RWPE1 (cell line): ENCODE measurements around the gene TOE1.

ENCODE experiments used
- CTCF ChIA-PET: fragments of 350-600 bp; sonication (Branson Sonifier 250); formaldehyde crosslinking; extraction: SDS; loops from one replicate; lab custom pipeline; 2021; lab: Yijun Ruan, JAX
- POLR2A ChIA-PET: fragments of 400-600 bp; formaldehyde crosslinking; extraction: SDS; loops from one replicate; lab custom pipeline; 2020; ENCODE audit warnings: antibody characterized with exemption; ENCODE audit not compliant: low non-redundant PET; lab: Yijun Ruan, JAX
- DNase-seq: peaks from one replicate; pipeline ENCODE4 v3.0.0; 2012; ENCODE audit warnings: low spot score
- H3K27ac ChIP-seq: fragments of 450-650 bp; 2 replicates; pipeline ENCODE4 v1.5.1; 2017
- TF ChIP-seq, protein P1 (sequence below): fragments of 450-650 bp; conservative IDR thresholded peaks from 2 replicates; pipeline ENCODE4 v1.5.1; 2017; ENCODE audit warnings: low read depth, mild to moderate bottlenecking

TOE1 gene

DNA sequence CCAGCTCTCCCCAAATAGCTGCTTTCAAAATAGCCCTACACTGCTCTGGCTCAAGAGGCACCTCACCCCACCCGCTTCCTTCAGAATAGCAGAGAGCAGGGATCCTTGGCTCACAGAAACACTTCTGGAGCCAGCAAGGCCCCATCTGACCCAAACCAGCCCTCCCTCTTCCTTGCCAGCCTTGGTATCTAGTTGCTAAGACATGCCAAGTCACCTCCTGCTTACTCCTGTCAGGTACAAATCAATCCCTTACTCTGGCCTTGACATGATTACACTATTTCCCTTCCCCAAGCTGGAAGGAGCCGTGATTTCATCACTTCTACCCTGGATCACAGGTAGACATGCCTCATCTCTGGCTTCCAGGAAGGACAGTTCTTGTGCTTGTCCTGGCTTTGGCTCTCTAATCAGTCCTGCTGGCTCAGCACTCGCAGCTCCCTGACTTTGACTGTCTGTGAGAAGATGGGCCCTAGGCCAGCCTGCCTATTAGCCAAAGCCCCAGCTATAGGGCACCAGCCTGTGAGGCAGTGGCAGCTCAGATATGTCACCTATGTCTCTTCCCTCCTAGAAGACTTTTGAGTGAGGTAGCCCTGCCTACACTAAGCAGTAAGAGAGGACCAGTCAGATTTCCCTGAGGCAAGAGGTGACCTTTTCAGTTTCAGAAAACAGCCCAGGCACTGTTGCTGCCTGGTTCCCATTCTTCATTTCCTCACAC, 9.2 kb downstream of the TOE1 start:
- peak overlapping the region; percentile 88 for H3K27ac ChIP-seq
- ChIA-PET CTCF (interaction anchor here (0.7 to 2.4 kb wide), 3 partner anchors 9 to 144 kb away, joined by 3 to 12 read pairs (median 3); no protein-coding TSS in a partner anchor), POLR2A (interaction anchor here (1.0 to 1.1 kb wide), 2 partner anchors 9 to 45 kb away, joined by 3 to 4 read pairs; partner anchors contain the start of gene MUTYH)
- TF ChIP-seq, protein P1, sequence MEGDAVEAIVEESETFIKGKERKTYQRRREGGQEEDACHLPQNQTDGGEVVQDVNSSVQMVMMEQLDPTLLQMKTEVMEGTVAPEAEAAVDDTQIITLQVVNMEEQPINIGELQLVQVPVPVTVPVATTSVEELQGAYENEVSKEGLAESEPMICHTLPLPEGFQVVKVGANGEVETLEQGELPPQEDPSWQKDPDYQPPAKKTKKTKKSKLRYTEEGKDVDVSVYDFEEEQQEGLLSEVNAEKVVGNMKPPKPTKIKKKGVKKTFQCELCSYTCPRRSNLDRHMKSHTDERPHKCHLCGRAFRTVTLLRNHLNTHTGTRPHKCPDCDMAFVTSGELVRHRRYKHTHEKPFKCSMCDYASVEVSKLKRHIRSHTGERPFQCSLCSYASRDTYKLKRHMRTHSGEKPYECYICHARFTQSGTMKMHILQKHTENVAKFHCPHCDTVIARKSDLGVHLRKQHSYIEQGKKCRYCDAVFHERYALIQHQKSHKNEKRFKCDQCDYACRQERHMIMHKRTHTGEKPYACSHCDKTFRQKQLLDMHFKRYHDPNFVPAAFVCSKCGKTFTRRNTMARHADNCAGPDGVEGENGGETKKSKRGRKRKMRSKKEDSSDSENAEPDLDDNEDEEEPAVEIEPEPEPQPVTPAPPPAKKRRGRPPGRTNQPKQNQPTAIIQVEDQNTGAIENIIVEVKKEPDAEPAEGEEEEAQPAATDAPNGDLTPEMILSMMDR: no peak
- DNase-seq: no peak

DNA sequence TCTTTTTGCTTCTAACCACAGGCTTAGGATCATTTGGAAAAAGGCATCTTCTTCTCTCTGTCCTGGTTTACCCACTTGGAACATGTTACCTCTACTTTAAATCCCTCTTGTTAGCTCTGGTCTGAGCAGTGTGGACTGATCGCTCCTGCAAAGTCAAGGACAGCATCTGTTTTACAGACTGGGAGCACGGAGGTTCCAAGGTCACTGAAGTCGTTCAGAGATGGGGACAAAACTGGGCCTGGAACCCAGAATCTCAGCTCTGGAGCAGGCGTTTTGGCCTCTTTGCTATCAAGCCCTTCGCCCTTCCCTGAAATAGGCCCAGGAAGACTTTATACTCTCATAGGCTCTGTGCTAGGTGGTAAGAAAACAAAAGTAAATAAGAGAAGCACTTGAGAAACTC, 11.5 kb downstream of the TOE1 start:
- no peak overlapping the region for H3K27ac ChIP-seq
- CTCF ChIA-PET: no interaction called here
- TF ChIP-seq, protein P1: no peak
- POLR2A ChIA-PET: no interaction called here
- DNase-seq: no peak

DNA sequence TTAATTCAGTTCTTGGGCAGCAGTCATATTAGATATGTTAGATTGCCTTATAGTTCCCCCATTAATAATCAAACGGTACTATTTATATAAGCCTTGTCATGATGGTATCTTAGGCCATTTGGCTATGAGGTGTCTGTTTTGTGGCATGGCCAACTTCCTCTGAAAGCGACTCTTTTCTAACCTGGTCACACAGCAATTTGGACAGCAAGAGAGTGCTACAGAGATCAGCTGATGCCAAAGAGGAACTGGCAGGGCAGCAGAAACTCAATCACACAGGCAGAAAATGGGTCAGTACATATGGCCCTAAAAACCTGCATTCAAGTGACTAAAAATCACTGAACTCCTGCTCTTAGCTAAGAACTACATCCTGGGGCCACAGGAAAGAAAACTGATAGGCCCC, 13.7 kb downstream of the TOE1 start:
- no peak for DNase-seq
- ChIA-PET POLR2A (no interaction called here), CTCF (interaction anchor here (1.2 kb wide), 1 partner anchor 140 kb away, joined by 4 read pairs; no protein-coding TSS in a partner anchor)
- TF ChIP-seq, protein P1: no peak
- no peak overlapping the region for H3K27ac ChIP-seq

DNA sequence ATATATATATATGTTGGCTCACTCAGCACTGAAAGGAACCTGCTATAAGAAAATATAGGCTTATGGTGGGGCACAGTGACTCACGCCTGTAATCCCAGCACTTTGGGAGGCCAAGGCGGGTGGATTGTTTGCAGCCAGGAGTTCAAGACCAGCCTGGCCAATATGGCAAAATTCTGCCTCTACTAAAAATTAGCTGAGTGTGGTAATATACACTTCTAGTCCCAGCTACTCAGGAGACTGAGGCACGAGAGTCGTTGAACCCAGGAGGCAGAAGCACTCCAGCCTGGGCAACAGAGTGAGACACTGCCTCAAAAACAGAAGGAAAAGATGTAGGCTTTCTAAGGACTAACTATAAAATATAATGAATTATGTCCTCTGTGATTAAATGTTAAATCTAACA, 14.9 kb downstream of the TOE1 start:
- POLR2A ChIA-PET: no interaction called here
- DNase-seq: no peak
- CTCF ChIA-PET: interaction anchor here (1.1 kb wide), 1 partner anchor 136 kb away, joined by 3 read pairs; no protein-coding TSS in a partner anchor
- TF ChIP-seq, protein P1: no peak
- H3K27ac ChIP-seq: no peak overlapping the region

DNA sequence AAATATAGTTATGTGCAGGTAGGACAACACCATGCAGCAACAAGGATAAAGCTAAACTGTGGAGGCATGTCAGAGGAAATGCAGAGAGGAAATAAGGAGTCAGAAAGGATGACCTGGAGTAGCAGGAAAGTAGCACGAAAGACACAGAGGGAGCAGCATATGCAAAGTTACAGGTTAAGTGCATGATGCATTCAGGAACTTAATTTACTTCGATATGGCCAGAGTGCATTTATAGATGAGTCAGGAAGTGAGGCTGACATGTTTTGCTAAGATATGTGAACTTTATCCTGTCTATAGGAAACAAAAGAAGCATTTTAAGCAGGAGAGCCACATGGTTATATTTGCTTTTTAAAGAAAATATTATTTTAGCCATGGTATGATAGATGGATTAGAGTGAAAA, 15.7 kb downstream of the TOE1 start:
- CTCF ChIA-PET: interaction anchor here (1.4 kb wide), 1 partner anchor 137 kb away, joined by 10 read pairs; no protein-coding TSS in a partner anchor
- TF ChIP-seq, protein P1: no peak
- no peak for DNase-seq
- H3K27ac ChIP-seq: no peak overlapping the region
- POLR2A ChIA-PET: no interaction called here

DNA sequence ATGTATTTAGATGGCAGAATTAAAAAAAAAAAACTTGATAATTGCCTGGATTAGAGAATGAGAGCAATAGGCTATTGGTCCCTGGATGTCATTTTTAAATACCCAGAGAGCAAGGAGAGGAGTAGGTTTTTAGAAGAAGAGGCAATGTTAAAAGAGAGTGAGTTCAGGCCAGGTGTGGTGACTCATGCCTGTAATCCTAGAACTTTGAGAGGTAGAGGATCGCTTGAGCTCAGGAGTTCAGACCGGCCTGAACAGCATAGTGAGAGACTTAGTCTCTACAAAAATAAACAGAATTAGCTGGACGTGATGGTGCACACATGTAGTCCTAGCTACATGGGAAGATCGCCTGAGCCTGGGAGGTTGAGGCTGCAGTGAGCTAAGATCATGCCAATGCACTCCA, 16.2 kb downstream of the TOE1 start:
- no peak overlapping the region for H3K27ac ChIP-seq
- POLR2A ChIA-PET: no interaction called here
- TF ChIP-seq, protein P1: no peak
- DNase-seq: no peak
- CTCF ChIA-PET: interaction anchor here (0.6 to 1.4 kb wide), 4 partner anchors 61 to 740 kb away, joined by 3 to 10 read pairs (median 4); no protein-coding TSS in a partner anchor
